ENCODE results near the gene SETBP1.

DNA sequence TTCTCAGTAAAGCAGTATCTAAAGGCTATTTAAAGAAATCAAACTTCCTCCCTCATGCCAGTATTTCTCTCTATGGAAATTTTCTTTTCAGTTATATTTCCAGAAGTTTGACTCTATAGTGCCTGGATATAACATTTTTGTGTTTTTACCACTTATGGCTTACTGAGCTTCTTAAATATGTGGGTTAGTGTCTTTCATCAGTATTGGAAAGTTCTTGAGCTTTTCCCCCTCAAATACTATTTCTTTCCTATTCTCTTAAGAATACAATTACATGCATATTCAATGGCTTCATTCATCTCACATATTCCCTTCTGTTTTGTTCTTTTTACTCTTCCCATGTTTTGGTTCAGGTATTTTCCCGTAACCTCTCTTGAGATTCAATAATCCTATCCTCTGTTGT is 432.0 kb downstream of the SETBP1 start:
- TF ChIP-seq, protein P1, sequence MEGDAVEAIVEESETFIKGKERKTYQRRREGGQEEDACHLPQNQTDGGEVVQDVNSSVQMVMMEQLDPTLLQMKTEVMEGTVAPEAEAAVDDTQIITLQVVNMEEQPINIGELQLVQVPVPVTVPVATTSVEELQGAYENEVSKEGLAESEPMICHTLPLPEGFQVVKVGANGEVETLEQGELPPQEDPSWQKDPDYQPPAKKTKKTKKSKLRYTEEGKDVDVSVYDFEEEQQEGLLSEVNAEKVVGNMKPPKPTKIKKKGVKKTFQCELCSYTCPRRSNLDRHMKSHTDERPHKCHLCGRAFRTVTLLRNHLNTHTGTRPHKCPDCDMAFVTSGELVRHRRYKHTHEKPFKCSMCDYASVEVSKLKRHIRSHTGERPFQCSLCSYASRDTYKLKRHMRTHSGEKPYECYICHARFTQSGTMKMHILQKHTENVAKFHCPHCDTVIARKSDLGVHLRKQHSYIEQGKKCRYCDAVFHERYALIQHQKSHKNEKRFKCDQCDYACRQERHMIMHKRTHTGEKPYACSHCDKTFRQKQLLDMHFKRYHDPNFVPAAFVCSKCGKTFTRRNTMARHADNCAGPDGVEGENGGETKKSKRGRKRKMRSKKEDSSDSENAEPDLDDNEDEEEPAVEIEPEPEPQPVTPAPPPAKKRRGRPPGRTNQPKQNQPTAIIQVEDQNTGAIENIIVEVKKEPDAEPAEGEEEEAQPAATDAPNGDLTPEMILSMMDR (conservative IDR thresholded peaks at IDR 0.05 in 1 of 2, IDR thresholded peaks at IDR 0.05 in 1 of 2; ENCODE audit: extremely low read depth in 1 of 2, insufficient read depth in 1 of 2, low read depth in 1 of 2, low read length in 2 of 2), result no peak
- no peak for TF ChIP-seq EZH2 (IDR thresholded peaks at IDR 0.05; ENCODE audit: borderline replicate concordance, low read length)
